ENCODE data around the gene CD99.

The CD99 gene

GRCh38 chrX:2680486-2681348 is 10.4 kb upstream of the CD99 start:
- no peak overlapping the region for H3K4me3 ChIP-seq (ENCODE audit: low read depth, low read length)
- no peak for DNase-seq (ENCODE audit: low read depth)
- no peak for TF ChIP-seq CTCF (IDR thresholded peaks at IDR 0.05; ENCODE audit: control insufficient read depth, extremely low read depth, insufficient read depth)

- no peak overlapping the region for H3K4me3 ChIP-seq (ENCODE audit: low read depth, low read length)
- no peak for TF ChIP-seq CTCF (IDR thresholded peaks at IDR 0.05; ENCODE audit: control insufficient read depth, extremely low read depth, insufficient read depth)
- DNase-seq (ENCODE audit: low read depth): no peak
These were observed 8.4 kb upstream of the CD99 start for GRCh38 chrX:2682565-2683177.

DNA sequence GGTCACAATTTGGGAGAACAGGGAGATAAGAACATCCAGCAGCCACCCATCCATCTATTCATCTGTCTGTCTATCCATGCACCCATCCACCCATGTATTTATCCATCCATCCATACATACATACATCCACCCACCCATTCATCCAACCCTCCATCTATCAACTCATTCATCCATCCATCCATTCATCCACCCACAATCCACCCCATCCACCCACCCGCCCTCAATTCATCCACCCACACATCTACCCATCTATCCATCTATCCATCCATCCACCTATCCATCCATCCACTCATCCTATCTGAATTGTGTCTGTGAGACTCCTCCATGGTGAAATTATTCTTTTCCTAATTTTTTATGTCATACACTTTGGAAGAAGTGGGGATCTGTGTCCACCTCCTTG is 6.8 kb upstream of the CD99 start:
- no peak overlapping the region for H3K4me3 ChIP-seq (ENCODE audit: low read depth, low read length)
- no peak for TF ChIP-seq CTCF (IDR thresholded peaks at IDR 0.05; ENCODE audit: control insufficient read depth, extremely low read depth, insufficient read depth)
- DNase-seq (ENCODE audit: low read depth): no peak

- no peak for TF ChIP-seq CTCF (IDR thresholded peaks at IDR 0.05; ENCODE audit: control insufficient read depth, extremely low read depth, insufficient read depth)
- DNase-seq (ENCODE audit: low read depth): no peak
- no peak overlapping the region for H3K4me3 ChIP-seq (ENCODE audit: low read depth, low read length)
These were observed 5.2 kb upstream of the CD99 start for GRCh38 chrX:2685886-2686285.

- DNase-seq (ENCODE audit: low read depth): no peak
- TF ChIP-seq CTCF (IDR thresholded peaks at IDR 0.05; ENCODE audit: control insufficient read depth, extremely low read depth, insufficient read depth): no peak
- no peak overlapping the region for H3K4me3 ChIP-seq (ENCODE audit: low read depth, low read length)
These were observed 1.1 kb upstream of the CD99 start for GRCh38 chrX:2689773-2690666.

- DNase-seq (ENCODE audit: low read depth): no peak
- H3K4me3 ChIP-seq (ENCODE audit: low read depth, low read length): peak overlapping the region; percentile 83
- TF ChIP-seq CTCF (IDR thresholded peaks at IDR 0.05; ENCODE audit: control insufficient read depth, extremely low read depth, insufficient read depth): no peak
These were observed 587 bp downstream of the CD99 start for GRCh38 chrX:2691543-2692220.

All from LNCaP clone FGC (cell line).